Measurements from ENCODE around the gene DNASE2B.

DNASE2B gene, protein sequence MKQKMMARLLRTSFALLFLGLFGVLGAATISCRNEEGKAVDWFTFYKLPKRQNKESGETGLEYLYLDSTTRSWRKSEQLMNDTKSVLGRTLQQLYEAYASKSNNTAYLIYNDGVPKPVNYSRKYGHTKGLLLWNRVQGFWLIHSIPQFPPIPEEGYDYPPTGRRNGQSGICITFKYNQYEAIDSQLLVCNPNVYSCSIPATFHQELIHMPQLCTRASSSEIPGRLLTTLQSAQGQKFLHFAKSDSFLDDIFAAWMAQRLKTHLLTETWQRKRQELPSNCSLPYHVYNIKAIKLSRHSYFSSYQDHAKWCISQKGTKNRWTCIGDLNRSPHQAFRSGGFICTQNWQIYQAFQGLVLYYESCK

DNA sequence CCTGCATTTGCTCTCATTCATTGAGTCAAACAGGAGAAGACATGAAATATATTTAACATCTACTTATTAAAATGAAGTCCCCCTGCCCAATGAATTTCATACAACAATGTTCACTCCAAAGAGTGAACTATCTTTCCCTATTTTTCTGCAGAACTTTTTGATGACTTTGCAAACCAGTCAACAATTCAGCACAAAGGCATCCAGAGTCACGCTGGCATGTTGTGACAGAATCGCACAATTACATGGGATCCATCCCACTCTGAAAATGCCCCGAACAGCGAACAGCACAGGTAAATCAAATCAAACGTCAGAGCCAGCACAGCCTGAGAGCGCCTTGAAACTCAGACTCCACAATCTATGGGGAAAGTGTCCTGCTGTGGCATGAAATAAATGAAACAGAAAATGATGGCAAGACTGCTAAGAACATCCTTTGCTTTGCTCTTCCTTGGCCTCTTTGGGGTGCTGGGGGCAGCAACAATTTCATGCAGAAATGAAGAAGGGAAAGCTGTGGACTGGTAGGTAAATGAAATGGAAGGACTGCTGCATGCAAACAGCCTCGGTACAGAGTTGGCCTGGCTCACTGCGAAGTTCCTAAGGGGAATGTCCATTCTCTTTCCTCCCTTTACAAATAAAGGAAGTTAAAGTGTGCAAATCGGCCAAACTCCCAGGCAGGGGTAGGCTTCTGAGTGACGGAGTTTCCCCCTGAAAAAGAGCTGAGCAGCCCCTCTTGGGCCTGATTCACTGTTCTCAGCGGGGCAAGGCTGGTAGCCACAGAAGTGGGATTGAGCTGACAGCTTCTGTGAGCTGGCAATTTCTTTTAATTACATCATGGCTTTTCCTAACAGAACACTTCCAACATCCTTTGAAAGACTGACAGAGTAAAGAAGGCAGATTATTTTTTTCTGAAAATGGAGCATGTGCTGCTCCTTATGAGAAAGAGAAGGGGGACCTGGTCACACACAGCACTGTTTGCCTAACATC, at the start of gene DNASE2B:
Gene DNASE2B, plus strand, starts transcription at position 310 of the 981 bp plus-strand sequence. Its CDS starts 81 bp downstream, at position 391.
- DNase-seq = no peak

DNA sequence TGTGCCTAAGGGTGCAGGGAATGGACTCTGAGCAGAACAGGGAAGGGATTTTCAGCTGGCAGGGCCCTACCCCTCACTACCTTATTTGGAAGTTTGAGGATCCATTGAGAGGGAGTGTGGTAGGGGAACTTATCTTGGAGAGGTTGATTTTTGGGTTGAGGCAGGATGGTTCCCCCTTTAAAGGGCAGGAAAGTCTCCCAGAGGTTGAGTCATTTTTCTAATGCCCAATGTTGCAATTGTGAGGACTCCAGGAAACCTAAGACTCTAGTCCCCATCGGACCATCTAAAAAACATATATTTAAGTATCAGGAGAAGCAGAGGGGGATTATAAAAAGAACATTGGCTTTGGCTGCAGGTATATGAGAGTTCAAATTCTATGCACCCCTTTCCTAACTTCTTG, 49.5 kb upstream of the DNASE2B start:
- no peak for DNase-seq

DNA sequence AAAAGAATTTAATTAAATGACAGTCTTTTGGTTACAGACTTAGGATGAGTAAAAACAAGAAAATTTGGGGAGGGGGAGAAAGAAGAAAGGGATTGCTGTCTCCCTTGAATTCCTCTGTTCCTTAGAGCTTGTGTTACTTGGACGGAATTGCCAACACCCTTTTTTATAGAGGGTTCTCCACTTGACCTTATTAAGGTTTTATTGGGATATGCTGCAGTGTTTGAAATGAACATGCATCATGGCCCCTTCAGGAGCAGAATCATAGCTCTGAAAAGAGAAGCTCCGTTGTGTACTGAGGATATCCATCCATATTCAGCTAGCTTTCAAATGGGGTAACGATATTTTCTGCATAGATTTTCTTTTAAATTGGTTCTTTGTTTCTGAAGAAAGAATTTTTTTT, 48.2 kb upstream of the DNASE2B start:
- no peak for DNase-seq

DNA sequence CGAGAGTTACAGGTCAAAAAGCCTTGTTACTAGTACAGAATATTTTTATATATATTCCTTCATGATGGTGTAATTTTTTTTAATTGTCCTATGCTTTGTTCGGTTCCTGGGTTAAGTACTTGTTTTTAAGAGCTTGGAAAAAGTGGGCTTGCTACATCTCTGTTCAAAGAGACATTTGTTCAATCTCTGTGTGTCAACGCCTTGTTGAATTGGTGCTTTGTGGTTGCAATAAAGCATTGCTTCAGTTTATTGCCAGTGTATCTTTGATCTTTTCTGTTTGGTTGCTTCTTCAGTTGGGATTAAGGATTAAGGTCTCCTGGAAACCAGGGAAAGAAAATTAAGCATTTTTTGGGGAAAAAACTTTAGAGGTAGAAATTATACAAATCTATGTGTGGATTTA, 47.7 kb upstream of the DNASE2B start:
- DNase-seq = no peak

DNA sequence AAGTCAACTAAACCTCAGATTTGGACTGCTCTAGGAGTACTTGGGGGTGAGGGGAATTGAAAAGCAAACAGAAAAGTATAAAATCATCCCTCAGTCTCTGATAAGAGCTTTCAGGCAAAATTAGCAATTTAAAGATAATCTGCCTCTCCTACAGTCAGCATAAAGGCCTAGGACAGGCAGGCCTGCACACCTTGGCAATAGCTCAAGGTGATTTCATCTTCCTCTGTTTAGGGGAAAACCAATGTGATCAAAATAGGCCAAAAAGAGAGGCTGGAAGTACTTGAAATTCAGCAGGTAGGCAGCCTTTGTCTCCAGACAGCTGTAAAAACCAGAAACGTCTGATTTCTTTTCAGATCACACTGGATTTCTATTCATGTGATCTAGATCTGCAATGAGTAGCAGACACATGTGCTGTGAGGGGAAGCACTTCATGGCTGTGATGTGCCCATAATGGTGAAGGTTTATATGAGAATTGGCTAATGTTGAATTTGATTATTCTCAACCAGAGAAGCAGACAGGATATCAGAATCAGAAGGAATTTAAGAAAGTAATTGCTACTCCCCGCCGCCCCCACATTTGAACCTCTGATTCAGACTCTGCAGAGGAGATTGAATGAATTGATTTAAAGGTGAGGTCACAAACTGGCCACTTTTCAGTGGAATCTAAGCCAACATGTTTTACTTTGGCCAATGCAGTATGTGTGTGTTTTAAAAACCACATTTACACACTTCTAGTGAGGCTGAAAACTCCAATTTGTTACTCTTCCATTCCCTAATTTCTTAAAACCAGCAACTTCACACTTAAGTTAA, 45.8 kb upstream of the DNASE2B start:
- no peak for DNase-seq

DNA sequence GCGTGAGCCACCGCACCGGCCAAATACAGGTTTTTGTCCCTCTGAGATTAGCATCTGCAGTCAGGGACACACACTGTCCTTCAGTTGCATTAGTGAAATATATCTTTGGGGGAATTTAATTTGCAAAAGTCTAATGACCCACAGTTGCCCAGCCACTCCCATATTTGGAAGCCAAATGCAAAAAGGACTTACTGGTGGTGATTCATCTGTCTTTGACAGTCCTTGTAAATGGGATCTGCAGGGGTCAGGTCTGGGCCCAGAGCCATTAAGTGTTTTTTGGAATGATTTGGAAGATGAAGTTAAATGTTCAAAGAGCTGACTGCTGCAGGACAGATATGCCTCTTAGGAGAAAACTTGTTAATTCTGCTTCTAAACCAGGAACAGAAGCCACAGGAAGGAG, 44.6 kb upstream of the DNASE2B start:
- DNase-seq = no peak

DNA sequence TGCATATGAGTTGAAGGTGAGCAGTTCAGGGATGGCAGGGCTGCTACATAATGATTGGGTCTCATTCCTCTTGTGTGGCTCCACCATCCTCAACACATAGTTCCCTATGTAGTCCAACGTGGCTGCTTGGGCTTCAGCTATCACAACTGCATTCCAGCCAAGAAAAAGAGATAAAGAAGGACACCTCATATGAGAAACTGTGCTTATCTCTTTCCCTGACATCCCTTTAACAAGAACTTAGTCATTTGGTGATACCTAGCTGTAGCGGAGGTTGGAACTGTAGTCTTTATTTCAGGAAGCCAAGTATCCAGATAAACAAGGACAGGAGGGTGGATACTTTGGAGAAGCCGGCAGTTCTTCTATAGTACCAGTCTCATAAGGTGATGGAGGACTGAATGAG, 42.7 kb upstream of the DNASE2B start:
- DNase-seq = no peak

DNA sequence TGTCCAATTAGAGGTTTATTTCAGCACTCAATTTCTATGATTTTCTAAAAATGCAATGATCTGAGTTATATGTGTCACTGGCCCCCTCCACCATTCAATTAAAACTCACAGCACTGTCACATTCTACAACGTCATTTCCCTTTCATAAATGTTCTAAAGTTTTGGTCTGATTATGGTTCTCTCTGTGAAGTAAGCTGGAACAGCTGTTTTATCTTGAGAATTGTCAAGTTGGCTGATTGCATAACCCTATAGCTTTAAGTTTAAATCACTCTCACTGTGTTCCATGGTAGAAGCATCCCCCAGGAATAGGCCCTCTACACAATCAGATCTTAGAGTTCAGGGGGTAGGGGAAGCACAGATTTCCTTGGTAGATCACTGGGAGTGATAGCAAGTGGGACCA, 41.4 kb upstream of the DNASE2B start:
- DNase-seq = no peak

DNA sequence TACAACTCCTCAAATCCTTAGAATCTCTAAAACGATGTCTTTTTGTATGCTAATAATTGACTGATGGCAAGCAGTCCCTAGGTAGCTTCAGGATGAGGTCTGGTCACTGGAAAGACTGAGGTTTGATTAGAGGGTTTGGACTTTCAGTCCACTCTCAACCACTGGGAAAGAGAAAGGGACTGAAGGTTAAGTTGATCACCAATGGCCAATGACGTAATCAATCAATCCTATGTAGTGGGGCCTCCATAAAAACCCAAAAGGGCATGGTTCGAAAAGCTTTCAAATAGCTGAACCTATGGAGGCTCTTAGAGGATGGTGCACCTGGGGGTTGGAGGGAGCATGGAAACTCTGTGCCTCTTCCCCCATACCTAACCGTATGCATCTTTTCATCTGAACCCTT, 39.6 kb upstream of the DNASE2B start:
- DNase-seq = no peak

DNA sequence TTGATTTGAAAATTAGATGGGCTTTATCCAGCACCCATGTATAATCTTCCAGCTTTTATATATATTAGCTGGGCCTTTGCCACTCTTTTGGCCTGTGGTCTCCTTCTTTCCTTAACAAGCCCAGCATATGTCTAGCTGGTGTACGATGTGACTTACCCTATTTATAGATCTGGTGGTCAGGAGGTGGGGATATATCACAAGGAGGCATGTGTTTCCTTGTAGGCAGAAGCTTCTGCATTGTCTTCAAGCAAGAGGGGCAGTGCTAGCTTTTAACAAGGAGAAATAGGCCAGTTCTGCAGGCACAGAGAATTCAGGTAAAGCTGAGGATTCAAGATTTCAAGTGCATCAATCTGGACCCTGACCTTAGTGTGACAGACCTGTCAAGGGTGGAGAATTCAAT, 38.0 kb upstream of the DNASE2B start:
- no peak for DNase-seq

DNA sequence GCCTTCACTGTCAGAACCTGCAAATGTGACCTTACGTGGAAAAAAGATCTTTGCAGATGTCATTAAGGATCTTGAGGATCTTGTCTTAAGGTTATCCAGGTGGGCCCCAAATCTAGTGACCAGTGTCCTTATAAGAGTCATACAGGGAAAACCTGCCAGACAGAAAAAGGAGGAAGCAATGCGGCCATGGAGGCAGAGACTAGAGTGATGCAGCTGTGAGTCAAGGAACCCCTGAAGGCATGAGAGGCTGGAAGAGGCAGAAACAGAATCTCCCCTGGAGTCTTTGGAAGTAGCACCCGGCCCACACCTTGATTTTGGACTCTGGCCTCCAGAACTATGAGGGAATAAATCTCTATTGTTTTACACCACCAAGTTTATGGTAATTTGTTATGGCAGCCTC, 36.5 kb upstream of the DNASE2B start:
- no peak for DNase-seq

DNA sequence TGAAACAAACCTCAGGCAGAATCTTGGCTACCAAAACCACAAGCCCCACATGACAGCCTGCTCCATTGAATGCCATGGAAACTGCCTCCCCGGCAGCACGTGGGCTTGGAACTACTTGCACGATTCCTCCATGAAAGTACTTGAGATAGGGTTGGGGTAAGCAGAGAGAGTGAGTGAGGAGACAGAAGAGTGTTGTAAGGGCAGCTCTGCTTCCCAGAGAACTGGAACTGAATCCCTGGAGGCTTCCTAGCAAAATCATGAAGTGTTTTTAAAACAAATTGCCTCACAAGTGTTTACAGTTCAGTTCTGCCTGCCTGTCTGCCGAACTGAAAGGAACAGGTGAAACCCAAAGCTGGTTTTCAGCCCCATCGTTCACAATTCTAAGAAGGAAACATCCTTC, 35.3 kb upstream of the DNASE2B start:
- no peak for DNase-seq

DNA sequence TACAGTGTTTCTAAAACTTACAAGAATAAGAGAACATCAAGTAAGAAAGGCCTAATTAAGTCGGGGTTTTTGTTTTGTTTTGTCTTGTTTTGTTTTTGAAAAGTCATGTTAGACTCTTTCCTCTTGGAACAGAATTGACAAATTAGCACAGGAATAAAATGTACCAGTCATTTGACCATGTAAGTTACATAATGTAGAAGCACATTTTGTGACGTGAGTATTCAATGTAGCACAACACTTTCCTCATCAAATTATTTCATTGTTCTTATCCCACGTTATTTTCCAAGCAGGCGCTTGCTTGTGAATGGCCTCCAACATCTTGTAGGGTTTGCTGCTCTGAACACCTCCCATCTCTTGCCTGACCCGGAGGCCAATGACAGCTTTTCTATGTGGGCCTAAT, 34.7 kb upstream of the DNASE2B start:
- DNase-seq = no peak

DNA sequence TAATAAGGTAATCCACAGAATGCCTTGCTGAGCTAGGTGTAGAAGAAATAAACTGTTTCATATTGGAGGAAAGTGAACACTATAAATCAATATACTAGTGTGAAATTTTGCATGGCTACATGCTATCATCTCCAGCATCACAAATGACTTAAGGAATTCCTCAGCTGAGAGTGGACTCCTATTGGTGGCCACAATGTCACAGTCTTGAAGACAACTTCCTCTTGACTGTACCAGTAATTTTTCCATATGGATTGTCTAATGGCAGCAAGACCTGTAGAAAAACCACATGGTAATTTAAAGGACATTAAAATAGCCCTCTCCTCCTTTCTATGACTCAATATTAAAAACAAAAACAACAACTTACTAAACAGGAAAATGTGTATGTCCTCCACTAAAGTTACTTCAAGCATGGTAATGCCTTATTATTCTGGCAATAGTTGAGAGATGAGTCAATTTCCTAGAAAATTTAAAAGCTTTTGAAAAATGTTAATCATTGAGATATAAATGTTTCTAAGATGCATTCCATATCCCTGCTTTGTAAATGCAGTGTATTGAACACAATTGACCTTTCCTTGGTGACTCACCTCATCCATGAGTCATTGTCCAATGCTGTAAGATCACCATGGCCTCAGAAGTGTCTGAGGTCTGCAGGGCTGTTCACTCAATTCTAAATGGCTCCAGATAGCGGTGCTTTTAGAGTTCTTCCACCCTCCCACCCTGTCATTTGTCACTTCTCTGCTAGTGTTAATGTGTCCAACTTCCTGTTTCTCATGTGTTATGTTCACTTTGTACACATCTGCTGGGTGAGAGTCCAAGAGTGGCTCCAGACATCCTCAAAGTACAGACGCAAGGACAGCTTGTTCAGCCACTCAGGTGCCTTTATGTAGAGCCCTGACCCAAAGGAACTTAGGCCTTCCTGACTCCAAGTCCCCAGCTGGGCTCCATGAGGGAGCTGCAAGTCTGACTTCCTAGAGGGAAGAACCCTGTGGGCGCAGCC, 32.8 kb upstream of the DNASE2B start:
- no peak for DNase-seq

DNA sequence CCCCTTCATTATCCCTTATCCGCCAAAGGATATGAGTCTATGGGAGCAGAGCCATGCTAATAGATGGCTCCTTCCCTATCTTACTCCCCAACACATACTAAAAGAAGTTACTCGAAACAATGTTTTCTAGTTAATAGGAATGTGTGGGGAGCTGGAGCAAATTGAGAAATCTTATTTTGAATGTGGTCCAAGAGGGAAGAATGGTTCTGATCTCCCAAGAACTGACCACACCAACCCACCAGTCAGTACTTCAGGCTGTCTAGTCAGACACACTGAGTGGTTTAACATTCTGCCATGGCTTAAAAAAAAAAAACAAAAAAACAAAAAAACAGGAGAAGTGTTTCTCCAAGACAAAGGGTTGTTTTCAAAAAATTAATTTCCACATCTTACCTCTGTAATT, 31.5 kb upstream of the DNASE2B start:
- no peak for DNase-seq

DNA sequence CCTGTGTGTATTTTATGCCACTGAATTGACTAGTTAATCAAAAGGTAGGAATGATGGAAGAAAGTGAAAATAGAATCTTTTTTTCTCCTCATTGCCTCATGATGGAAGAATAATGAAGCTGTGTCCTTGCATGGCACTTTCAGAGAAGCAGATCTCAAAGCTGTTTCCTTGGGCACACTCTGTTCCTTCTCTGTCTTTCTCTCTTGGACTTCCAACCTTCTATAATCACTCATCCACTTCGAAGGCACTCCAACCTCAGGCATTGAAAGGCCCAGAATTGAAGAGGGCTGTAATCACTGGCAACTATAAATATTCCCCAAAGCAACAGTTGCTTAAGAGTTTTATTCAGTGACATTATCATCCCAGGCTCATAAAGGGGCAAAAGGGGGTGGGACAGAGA, 31.1 kb upstream of the DNASE2B start:
- no peak for DNase-seq

DNA sequence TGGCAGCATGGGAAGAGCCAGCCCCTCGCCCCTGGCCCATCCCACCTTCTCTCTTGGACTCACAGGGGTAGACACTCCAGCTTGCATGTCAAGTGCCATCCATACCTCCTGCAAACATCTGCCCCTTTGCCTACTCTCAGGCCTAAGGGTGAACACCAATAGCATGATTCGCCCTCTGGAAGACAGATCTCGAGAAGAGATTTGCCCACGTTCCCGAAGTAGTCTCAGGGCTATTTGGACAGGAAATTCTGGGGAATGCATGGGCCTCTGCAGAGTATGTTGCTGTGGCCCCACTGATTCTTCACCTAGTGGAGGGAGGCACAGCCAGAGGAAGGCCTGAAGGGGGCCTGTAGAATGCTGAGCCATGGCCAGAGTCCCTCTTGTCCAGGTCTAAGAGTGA, 29.8 kb upstream of the DNASE2B start:
- no peak for DNase-seq

DNA sequence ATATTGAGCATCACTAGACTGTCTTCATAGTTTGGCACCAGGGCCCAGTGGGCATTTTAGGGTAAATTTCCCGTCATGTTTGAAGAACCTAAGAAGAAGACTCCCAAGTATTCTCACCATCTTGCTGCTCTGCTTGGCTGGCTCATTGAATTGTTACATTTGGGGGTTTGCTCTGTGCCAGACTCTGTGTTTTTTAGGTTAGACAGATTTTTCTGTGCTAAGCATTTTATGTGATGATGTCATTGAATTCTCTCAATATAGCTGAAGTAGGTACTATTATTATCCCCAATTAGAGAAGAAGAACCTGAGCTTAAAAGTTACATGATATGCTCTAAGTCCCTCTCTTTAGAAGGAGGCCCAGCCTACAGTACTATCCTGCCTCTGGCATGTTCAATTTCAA, 28.0 kb upstream of the DNASE2B start:
- DNase-seq = no peak

DNA sequence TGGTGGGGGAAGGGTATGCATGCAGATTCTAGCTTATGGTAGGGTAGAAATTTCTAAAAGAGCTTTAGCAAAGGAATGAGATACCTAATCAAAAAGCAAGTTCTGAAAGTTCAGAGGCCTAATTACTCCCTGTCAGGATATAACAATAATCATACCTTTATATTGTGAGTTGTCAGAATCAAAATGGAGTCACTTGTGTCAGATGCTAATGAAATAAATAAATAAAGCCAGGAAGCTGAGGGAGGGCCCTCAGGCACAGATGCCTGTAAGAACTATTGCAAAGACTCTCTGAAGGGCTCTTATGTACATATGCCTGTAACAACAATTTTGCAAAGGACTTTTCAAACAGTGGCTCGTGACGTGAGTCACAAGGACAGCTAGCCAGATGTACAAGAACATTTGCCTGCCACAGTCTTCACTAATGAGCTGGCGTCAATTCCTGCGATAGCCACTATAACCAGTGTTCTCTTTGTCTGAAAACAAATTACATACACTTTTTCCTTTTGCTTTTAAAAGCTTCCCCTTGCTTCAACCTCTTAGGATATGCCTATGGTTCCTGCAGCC, 27.4 kb upstream of the DNASE2B start:
- no peak for DNase-seq

DNA sequence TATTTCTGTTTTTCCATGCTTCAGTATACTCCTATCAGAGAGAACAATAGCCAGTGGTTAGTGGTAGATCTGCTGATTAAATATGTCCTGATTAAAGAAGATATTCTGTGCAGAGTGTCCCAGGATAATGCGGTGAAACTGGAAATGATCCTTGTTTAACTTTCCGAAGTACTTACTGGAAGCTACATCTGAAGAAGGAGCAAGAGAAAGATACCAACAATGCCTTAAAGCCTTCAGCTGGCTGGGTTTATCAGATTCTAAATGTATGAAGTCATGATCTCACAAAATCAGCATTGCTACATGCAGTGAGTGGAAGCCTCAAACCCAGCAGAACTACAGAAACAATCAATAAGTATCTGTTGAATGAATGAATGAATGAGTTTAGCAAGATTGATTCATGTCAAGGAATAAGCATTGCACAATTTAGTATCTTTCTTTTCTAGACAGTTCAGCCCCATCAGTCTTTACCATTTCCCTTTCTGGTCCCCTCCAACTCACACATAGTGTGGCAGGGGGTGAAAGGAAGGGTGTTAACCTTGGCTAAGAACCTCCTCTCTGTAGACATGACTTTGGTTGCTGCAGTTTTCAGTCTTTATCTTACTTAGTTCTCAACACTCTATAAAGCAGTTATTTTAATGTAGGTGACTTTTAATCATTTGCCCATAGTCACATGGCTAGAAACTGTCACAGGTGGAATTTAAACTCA, 24.7 kb upstream of the DNASE2B start:
- no peak for DNase-seq

Measured in NCI-H524 treated with DMSO at 0.1 percent for 48 hours (cell line).